Stimulated activated effector memory CD8-positive, alpha-beta T cell treated with anti-CD3 and anti-CD28 coated beads, Interleukin-12 subunit alpha, Interleukin-12 subunit beta, amount 100 ng/mL, for 72 hours (primary cell): ENCODE results near the gene ACVR1B.

Experiments used
- ATAC-seq: fragments of 150-1000 bp; cut with Tn5 transposase; 2 replicates; pipeline ENCODE4 v1.10.0; 2021
- DNase-seq, 2 donors: peaks; one replicate each; pipeline ENCODE4 v3.0.0; 2021 to 2022; ENCODE audit warnings: low spot score in 2 of 2
- H3K27ac Mint-ChIP-seq: one replicate; pipeline ENCODE4 v1.8.0; 2022; ENCODE audit warnings: mild to moderate bottlenecking, mixed read lengths
- H3K36me3 Mint-ChIP-seq: one replicate; pipeline ENCODE4 v1.8.0; 2022; ENCODE audit warnings: mild to moderate bottlenecking, mixed read lengths
- H3K4me1 Mint-ChIP-seq: one replicate; pipeline ENCODE4 v1.8.0; 2022; ENCODE audit warnings: mixed read lengths
- H3K4me3 Mint-ChIP-seq: one replicate; pipeline ENCODE4 v1.8.0; 2022; ENCODE audit warnings: mild to moderate bottlenecking, mixed read lengths
- H3K9me3 Mint-ChIP-seq: one replicate; pipeline ENCODE4 v1.8.0; 2022; ENCODE audit warnings: mixed read lengths

The ACVR1B gene

GRCh38 chr12:51951199-51951842, at the start of gene ACVR1B:
Gene ACVR1B (plus strand): TSS chr12:51951699. CDS start chr12:51951744, 45 bp downstream.
- Mint-ChIP-seq H3K4me3 (peak within 1 kb of the TSS; percentile 92), H3K27ac (peak within 1 kb of the TSS; percentile 89), H3K4me1 (peaks cover 35% of the 10 kb centered on the region), H3K9me3 (no peaks in the 10 kb centered on the region), H3K36me3 (peaks cover 5% of the 10 kb centered on the region)
- DNase-seq (peak; percentile 69 to 89), ATAC-seq (peak; percentile 97)

GRCh38 chr12:51901881-51902280, 49.6 kb upstream of the ACVR1B start:
- ATAC-seq (no peak), DNase-seq (no peak)
- Mint-ChIP-seq H3K9me3 (no peaks in the 10 kb centered on the region), H3K4me3 (no peak overlapping the region), H3K4me1 (no peaks in the 10 kb centered on the region), H3K27ac (no peak overlapping the region), H3K36me3 (no peaks in the 10 kb centered on the region)

- Mint-ChIP-seq H3K27ac (no peak overlapping the region), H3K4me1 (no peaks in the 10 kb centered on the region)
- no peak for ATAC-seq
These were observed 46.5 kb upstream of the ACVR1B start for GRCh38 chr12:51904951-51905470.

GRCh38 chr12:51905471-51906429, 45.7 kb upstream of the ACVR1B start:
- no peaks in the 10 kb centered on the region for H3K36me3 Mint-ChIP-seq
- DNase-seq (no peak), ATAC-seq (no peak)
- H3K27ac Mint-ChIP-seq, result no peak overlapping the region
- no peaks in the 10 kb centered on the region for H3K9me3 Mint-ChIP-seq
- no peak overlapping the region for H3K4me3 Mint-ChIP-seq
- H3K4me1 Mint-ChIP-seq, result no peaks in the 10 kb centered on the region

More at GRCh38 chr12:51904951-51905470, 46.5 kb upstream of the ACVR1B start:
- H3K9me3 Mint-ChIP-seq, result no peaks in the 10 kb centered on the region
- H3K36me3 Mint-ChIP-seq, result no peaks in the 10 kb centered on the region
- DNase-seq, result no peak
- H3K4me3 Mint-ChIP-seq, result no peak overlapping the region

- Mint-ChIP-seq H3K4me1 (no peaks in the 10 kb centered on the region), H3K4me3 (no peak overlapping the region), H3K9me3 (no peaks in the 10 kb centered on the region), H3K27ac (no peak overlapping the region), H3K36me3 (no peaks in the 10 kb centered on the region)
- DNase-seq (no peak), ATAC-seq (no peak)
These were observed 44.9 kb upstream of the ACVR1B start for GRCh38 chr12:51906430-51907082.

GRCh38 chr12:51907083-51907855, 44.2 kb upstream of the ACVR1B start, which contains the start of gene ACVRL1:
Gene ACVRL1 (plus strand): TSS chr12:51907504. CDS start chr12:51912475, 4,971 bp downstream.
- no peaks in the 10 kb centered on the region for H3K36me3 Mint-ChIP-seq
- no peaks in the 10 kb centered on the region for H3K4me1 Mint-ChIP-seq
- no peak for ATAC-seq
- no peak for DNase-seq
- H3K27ac Mint-ChIP-seq, result no peak within 1 kb of the TSS
- H3K4me3 Mint-ChIP-seq, result no peak within 1 kb of the TSS
- no peaks in the 10 kb centered on the region for H3K9me3 Mint-ChIP-seq

GRCh38 chr12:51907856-51908425, 43.6 kb upstream of the ACVR1B start:
- H3K36me3 Mint-ChIP-seq, result no peaks in the 10 kb centered on the region
- no peak overlapping the region for H3K27ac Mint-ChIP-seq
- H3K9me3 Mint-ChIP-seq, result no peaks in the 10 kb centered on the region
- no peaks in the 10 kb centered on the region for H3K4me1 Mint-ChIP-seq
- ATAC-seq (no peak), DNase-seq (no peak)
- H3K4me3 Mint-ChIP-seq, result no peak overlapping the region

GRCh38 chr12:51908876-51909592, 42.5 kb upstream of the ACVR1B start:
- H3K4me1 Mint-ChIP-seq, result no peaks in the 10 kb centered on the region
- H3K36me3 Mint-ChIP-seq, result no peaks in the 10 kb centered on the region
- no peak overlapping the region for H3K27ac Mint-ChIP-seq
- DNase-seq, result no peak
- no peak for ATAC-seq
- no peaks in the 10 kb centered on the region for H3K9me3 Mint-ChIP-seq
- no peak overlapping the region for H3K4me3 Mint-ChIP-seq

- Mint-ChIP-seq H3K9me3 (no peaks in the 10 kb centered on the region), H3K27ac (no peak overlapping the region), H3K4me3 (no peak overlapping the region), H3K36me3 (no peaks in the 10 kb centered on the region), H3K4me1 (no peaks in the 10 kb centered on the region)
- DNase-seq (no peak), ATAC-seq (no peak)
These were observed 41.3 kb upstream of the ACVR1B start for GRCh38 chr12:51910168-51910567.

GRCh38 chr12:51910691-51911090, 40.8 kb upstream of the ACVR1B start:
- no peak overlapping the region for H3K4me3 Mint-ChIP-seq
- ATAC-seq (no peak), DNase-seq (no peak)
- H3K36me3 Mint-ChIP-seq, result no peaks in the 10 kb centered on the region
- H3K4me1 Mint-ChIP-seq, result no peaks in the 10 kb centered on the region
- no peaks in the 10 kb centered on the region for H3K9me3 Mint-ChIP-seq
- H3K27ac Mint-ChIP-seq, result no peak overlapping the region

- ATAC-seq, result no peak
- no peaks in the 10 kb centered on the region for H3K36me3 Mint-ChIP-seq
- no peaks in the 10 kb centered on the region for H3K4me1 Mint-ChIP-seq
- no peak for DNase-seq
- no peak overlapping the region for H3K27ac Mint-ChIP-seq
- no peaks in the 10 kb centered on the region for H3K9me3 Mint-ChIP-seq
- no peak overlapping the region for H3K4me3 Mint-ChIP-seq
These were observed 40.2 kb upstream of the ACVR1B start for GRCh38 chr12:51911307-51911706.

- no peak for DNase-seq
- Mint-ChIP-seq H3K4me1 (no peaks in the 10 kb centered on the region), H3K27ac (no peak overlapping the region), H3K9me3 (no peaks in the 10 kb centered on the region), H3K36me3 (no peaks in the 10 kb centered on the region), H3K4me3 (no peak overlapping the region)
- ATAC-seq, result no peak
These were observed 39.4 kb upstream of the ACVR1B start for GRCh38 chr12:51911788-51912711.
